Measurements from ENCODE around the gene DGKB.

DNA sequence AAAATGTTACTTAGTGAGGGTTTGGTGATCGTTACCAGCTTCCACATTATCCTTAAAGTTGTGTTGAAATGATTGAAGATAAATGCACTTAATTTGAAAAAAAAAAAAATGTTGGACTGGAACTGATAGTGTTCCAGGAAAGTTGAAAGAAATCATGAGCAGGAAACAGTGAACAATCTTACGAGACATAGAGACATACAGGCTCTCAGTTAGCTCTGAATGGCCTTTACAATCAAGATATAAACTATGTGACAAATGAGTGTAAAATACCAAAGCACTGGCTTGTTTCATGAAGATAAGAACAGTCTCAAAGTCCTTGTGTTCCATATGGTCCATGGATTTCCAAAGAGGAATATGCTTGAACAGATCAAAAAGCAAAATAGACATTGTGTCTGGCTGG, 483.0 kb downstream of the DGKB start:
- TF ChIP-seq, protein P1, sequence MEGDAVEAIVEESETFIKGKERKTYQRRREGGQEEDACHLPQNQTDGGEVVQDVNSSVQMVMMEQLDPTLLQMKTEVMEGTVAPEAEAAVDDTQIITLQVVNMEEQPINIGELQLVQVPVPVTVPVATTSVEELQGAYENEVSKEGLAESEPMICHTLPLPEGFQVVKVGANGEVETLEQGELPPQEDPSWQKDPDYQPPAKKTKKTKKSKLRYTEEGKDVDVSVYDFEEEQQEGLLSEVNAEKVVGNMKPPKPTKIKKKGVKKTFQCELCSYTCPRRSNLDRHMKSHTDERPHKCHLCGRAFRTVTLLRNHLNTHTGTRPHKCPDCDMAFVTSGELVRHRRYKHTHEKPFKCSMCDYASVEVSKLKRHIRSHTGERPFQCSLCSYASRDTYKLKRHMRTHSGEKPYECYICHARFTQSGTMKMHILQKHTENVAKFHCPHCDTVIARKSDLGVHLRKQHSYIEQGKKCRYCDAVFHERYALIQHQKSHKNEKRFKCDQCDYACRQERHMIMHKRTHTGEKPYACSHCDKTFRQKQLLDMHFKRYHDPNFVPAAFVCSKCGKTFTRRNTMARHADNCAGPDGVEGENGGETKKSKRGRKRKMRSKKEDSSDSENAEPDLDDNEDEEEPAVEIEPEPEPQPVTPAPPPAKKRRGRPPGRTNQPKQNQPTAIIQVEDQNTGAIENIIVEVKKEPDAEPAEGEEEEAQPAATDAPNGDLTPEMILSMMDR (IDR thresholded peaks at IDR 0.05): no peak
- TF ChIP-seq, protein P2, sequence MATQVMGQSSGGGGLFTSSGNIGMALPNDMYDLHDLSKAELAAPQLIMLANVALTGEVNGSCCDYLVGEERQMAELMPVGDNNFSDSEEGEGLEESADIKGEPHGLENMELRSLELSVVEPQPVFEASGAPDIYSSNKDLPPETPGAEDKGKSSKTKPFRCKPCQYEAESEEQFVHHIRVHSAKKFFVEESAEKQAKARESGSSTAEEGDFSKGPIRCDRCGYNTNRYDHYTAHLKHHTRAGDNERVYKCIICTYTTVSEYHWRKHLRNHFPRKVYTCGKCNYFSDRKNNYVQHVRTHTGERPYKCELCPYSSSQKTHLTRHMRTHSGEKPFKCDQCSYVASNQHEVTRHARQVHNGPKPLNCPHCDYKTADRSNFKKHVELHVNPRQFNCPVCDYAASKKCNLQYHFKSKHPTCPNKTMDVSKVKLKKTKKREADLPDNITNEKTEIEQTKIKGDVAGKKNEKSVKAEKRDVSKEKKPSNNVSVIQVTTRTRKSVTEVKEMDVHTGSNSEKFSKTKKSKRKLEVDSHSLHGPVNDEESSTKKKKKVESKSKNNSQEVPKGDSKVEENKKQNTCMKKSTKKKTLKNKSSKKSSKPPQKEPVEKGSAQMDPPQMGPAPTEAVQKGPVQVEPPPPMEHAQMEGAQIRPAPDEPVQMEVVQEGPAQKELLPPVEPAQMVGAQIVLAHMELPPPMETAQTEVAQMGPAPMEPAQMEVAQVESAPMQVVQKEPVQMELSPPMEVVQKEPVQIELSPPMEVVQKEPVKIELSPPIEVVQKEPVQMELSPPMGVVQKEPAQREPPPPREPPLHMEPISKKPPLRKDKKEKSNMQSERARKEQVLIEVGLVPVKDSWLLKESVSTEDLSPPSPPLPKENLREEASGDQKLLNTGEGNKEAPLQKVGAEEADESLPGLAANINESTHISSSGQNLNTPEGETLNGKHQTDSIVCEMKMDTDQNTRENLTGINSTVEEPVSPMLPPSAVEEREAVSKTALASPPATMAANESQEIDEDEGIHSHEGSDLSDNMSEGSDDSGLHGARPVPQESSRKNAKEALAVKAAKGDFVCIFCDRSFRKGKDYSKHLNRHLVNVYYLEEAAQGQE (IDR thresholded peaks at IDR 0.05; ENCODE audit: insufficient read depth in 1 of 2, low read depth in 2 of 2, low read length in 1 of 2): no peak
- no peak for TF ChIP-seq POLR2AphosphoS5 (IDR thresholded peaks at IDR 0.05; ENCODE audit: low read depth, low read length)
- TF ChIP-seq SIN3A (IDR thresholded peaks at IDR 0.05; ENCODE audit: borderline replicate concordance, insufficient read depth, low read depth, low read length): no peak
- no peak for TF ChIP-seq TCF7L2 (IDR thresholded peaks at IDR 0.05; ENCODE audit: low read depth, low read length)
